Hepatocyte (in vitro differentiated cells): ENCODE data around the gene SAMMSON. TPM values are rescaled to one million over a fixed set of nuclear protein-coding genes. Genes with fewer than 3 reads are reported as not detected.

Source experiments
- DNase-seq: peaks from one replicate; pipeline ENCODE4 v3.0.0-alpha.2; 2016; ENCODE audit warnings: low spot score
- H2AFZ ChIP-seq: fragments of 200-600 bp; sonication (generic); 2 replicates; pipeline ENCODE4 v1.6.0; 2016; ENCODE audit warnings: antibody characterized with exemption, mild to moderate bottlenecking
- H3K27ac ChIP-seq: fragments of 200-600 bp; sonication (generic); 2 replicates; pipeline ENCODE4 v1.5.1; 2016; ENCODE audit warnings: mild to moderate bottlenecking
- H3K27me3 ChIP-seq: fragments of 200-600 bp; sonication (generic); 2 replicates; pipeline ENCODE4 v1.6.1; 2016
- H3K36me3 ChIP-seq: fragments of 200-600 bp; sonication (generic); replicated peaks from 2 replicates; pipeline ENCODE4 v1.5.1; 2016; ENCODE audit warnings: low read depth; ENCODE audit not compliant: insufficient read depth
- H3K4me1 ChIP-seq: fragments of 200-600 bp; sonication (generic); 2 replicates; pipeline ENCODE4 v1.5.1; 2016; ENCODE audit warnings: mild to moderate bottlenecking, moderate library complexity; ENCODE audit not compliant: insufficient read depth
- H3K4me2 ChIP-seq: fragments of 200-600 bp; sonication (generic); 2 replicates; pipeline ENCODE4 v1.6.0; 2016
- H3K4me3 ChIP-seq: fragments of 200-600 bp; sonication (generic); 2 replicates; pipeline ENCODE4 v1.5.1; 2016; ENCODE audit warnings: mild to moderate bottlenecking
- H3K79me2 ChIP-seq: fragments of 200-600 bp; sonication (generic); 2 replicates; pipeline ENCODE4 v1.6.0; 2017; ENCODE audit warnings: mild to moderate bottlenecking
- H3K9me2 ChIP-seq: fragments of 200-600 bp; sonication (generic); replicated peaks from 2 replicates; pipeline ENCODE4 v1.6.0; 2017; ENCODE audit warnings: mild to moderate bottlenecking; ENCODE audit not compliant: insufficient read depth
- H3K9me3 ChIP-seq: fragments of 200-600 bp; sonication (generic); 2 replicates; pipeline ENCODE4 v1.5.1; 2016; ENCODE audit warnings: low read depth, mild to moderate bottlenecking
- H4K20me1 ChIP-seq: fragments of 200-600 bp; sonication (generic); 2 replicates; pipeline ENCODE4 v1.6.0; 2016; ENCODE audit warnings: mild to moderate bottlenecking; ENCODE audit not compliant: insufficient read depth, poor library complexity, severe bottlenecking
- EZH2 ChIP-seq: fragments of 200-600 bp; sonication (generic); IDR thresholded peaks from 2 replicates; pipeline ENCODE4 v1.6.1; 2016; ENCODE audit warnings: antibody characterized with exemption, mild to moderate bottlenecking, borderline replicate concordance
- EZH2phosphoT487 ChIP-seq: fragments of 200-600 bp; sonication (generic); IDR thresholded peaks from one replicate; pipeline ENCODE4 v1.6.1; 2018; ENCODE audit warnings: antibody characterized with exemption, mild to moderate bottlenecking, low read depth, moderate library complexity; ENCODE audit not compliant: unreplicated experiment, severe bottlenecking
- WGBS: methylation state at CpG from one replicate; pipeline ENCODE4 v1.1.6; 2016; ENCODE audit warnings: low lambda C conversion rate; ENCODE audit errors: missing lambda C conversion rate; 5-methylcytosine and 5-hydroxymethylcytosine counted together
- polyA plus RNA-seq: library from polyadenylated mRNA; unstranded; fragments of >200 nt; fragmentation: Nextera tagmentation; extraction: Ambion mirVana; gene quantifications from 2 replicates; pipeline ENCODE4 v1.2.1, GENCODE V29; 2016
- total RNA-seq: library from RNA; depleted of rRNA; stranded (reverse); fragments of >200 nt; gene quantifications from 2 replicates; pipeline ENCODE4 v1.2.3, GENCODE V29; 2014
- TF ChIP-seq, protein P1 (sequence below): fragments of 200-600 bp; sonication (generic); IDR thresholded peaks from 2 replicates; pipeline ENCODE4 v1.5.1; 2016; ENCODE audit warnings: antibody characterized with exemption, mild to moderate bottlenecking; ENCODE audit not compliant: poor library complexity

SAMMSON gene
- total and polyA plus RNA-seq, 2 experiments from 2014 or later = 0.10 TPM; not detected in 1

DNA sequence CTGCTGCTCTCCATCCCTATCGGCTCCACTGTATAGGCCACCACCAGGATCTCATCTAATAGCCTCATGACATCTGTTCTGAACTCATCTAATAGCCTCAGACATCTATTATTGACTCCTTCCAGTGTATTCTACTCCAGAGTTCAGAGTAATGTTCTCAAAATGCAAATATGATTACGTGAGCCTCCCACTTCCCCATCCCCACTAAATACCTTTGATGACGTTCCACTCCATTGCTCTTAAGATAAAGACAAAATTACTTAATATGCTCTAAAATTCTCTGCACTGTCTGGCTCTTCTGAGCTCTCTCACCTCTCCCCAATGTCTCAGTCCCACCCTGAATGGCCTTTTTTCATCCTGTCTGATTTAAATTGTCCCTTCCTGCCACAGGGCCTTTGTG lies 94.7 kb downstream of the SAMMSON start:
- DNase-seq = no peak
- no peaks in the 10 kb centered on the region for H3K36me3 ChIP-seq
- no peaks in the 10 kb centered on the region for H3K27me3 ChIP-seq
- WGBS = 89% methylated on average over 3 of the region's 3 CpGs
- TF ChIP-seq EZH2 (no peak), EZH2phosphoT487 (no peak)
- TF ChIP-seq, protein P1, sequence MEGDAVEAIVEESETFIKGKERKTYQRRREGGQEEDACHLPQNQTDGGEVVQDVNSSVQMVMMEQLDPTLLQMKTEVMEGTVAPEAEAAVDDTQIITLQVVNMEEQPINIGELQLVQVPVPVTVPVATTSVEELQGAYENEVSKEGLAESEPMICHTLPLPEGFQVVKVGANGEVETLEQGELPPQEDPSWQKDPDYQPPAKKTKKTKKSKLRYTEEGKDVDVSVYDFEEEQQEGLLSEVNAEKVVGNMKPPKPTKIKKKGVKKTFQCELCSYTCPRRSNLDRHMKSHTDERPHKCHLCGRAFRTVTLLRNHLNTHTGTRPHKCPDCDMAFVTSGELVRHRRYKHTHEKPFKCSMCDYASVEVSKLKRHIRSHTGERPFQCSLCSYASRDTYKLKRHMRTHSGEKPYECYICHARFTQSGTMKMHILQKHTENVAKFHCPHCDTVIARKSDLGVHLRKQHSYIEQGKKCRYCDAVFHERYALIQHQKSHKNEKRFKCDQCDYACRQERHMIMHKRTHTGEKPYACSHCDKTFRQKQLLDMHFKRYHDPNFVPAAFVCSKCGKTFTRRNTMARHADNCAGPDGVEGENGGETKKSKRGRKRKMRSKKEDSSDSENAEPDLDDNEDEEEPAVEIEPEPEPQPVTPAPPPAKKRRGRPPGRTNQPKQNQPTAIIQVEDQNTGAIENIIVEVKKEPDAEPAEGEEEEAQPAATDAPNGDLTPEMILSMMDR = no peak
- no peaks in the 10 kb centered on the region for H3K79me2 ChIP-seq
- H3K4me2 ChIP-seq = no peak overlapping the region
- H3K4me1 ChIP-seq = no peaks in the 10 kb centered on the region
- no peaks in the 10 kb centered on the region for H3K9me2 ChIP-seq
- H3K9me3 ChIP-seq = no peaks in the 10 kb centered on the region
- no peak overlapping the region for H3K4me3 ChIP-seq
- H4K20me1 ChIP-seq = no peaks in the 10 kb centered on the region
- no peak overlapping the region for H2AFZ ChIP-seq
- H3K27ac ChIP-seq = no peak overlapping the region

DNA sequence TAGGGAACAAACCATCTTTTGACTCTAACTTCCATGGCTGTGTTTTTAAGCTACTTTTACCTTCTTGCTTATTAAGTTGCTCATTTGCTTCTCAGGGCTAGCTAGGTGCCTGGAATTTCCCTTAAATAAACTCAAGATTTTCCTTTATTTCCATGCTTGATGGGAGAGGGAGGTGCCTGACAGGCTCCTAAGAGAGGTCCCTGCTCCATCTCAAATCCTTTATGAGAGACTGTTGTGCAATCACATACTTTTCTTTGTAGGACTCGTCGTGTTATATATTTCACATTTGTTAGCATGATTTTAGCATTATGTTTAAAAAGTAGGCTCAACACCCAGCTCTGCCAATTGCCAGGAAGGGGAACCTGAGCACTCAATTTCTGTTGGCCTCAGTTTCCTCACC lies 95.7 kb downstream of the SAMMSON start:
- no peak for DNase-seq
- 60% methylated on average over 2 of the region's 2 CpGs for WGBS
- H3K9me3 ChIP-seq = no peaks in the 10 kb centered on the region
- H3K36me3 ChIP-seq = no peaks in the 10 kb centered on the region
- H3K4me1 ChIP-seq = no peaks in the 10 kb centered on the region
- no peak overlapping the region for H3K27ac ChIP-seq
- H3K79me2 ChIP-seq = no peaks in the 10 kb centered on the region
- TF ChIP-seq, protein P1 = no peak
- TF ChIP-seq EZH2phosphoT487 (no peak), EZH2 (no peak)
- no peak overlapping the region for H3K4me2 ChIP-seq
- H2AFZ ChIP-seq = no peak overlapping the region
- no peaks in the 10 kb centered on the region for H3K27me3 ChIP-seq
- H3K4me3 ChIP-seq = no peak overlapping the region
- no peaks in the 10 kb centered on the region for H3K9me2 ChIP-seq
- no peaks in the 10 kb centered on the region for H4K20me1 ChIP-seq

- TF ChIP-seq, protein P1 = no peak
- TF ChIP-seq EZH2phosphoT487 (no peak), EZH2 (no peak)
- WGBS = 97% methylated on average over 5 of the region's 5 CpGs
- H3K79me2 ChIP-seq = no peaks in the 10 kb centered on the region
Measured at GRCh38 chr3:70096376-70097066, 97.0 kb downstream of the SAMMSON start.

More at GRCh38 chr3:70096376-70097066, 97.0 kb downstream of the SAMMSON start:
- Histone ChIP-seq H3K9me3 (no peaks in the 10 kb centered on the region), H3K27ac (no peak overlapping the region), H3K4me1 (no peaks in the 10 kb centered on the region), H2AFZ (no peak overlapping the region), H3K4me2 (no peak overlapping the region), H3K9me2 (no peaks in the 10 kb centered on the region), H3K27me3 (no peaks in the 10 kb centered on the region), H4K20me1 (no peaks in the 10 kb centered on the region), H3K36me3 (no peaks in the 10 kb centered on the region), H3K4me3 (no peak overlapping the region)
- no peak for DNase-seq
